ENCODE measurements around the gene AZI2. TPM values are rescaled to one million over a fixed set of nuclear protein-coding genes. Genes with fewer than 3 reads are reported as not detected.

AZI2 gene
- total RNA-seq, 1 experiment from 2014 or later: 51.6 TPM

DNA sequence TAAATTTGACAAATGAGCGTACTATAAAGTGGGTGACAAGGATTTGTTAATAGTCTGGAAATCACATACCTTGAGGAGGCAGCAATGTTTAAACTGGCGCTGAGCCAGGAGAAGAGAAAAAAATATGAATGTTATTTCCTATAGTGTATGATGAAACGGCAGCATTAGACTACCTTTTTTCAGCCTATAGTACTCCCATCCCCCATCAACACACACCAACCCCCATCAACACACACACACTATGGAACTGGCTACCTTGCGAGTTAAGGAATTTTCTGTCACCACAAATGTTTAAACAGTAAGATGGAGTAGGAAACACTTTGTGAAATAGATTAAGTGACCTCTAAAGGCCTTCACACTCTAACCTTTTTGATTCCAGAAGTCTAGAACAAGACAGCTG is 46.9 kb downstream of the AZI2 start:
- intact Hi-C loops (cut with micrococcal nuclease): no loop called here
- no peaks in the 10 kb centered on the region for H3K4me1 ChIP-seq (ENCODE audit: control insufficient read depth in 1 of 2, insufficient read depth in 2 of 2, low read length in 2 of 2)
- H3K27me3 ChIP-seq (ENCODE audit: insufficient read depth, low read length): no peaks in the 10 kb centered on the region
- no peak overlapping the region for H2AFZ ChIP-seq (ENCODE audit: low read depth, low read length, poor library complexity, severe bottlenecking)
- no peak overlapping the region for H3K9ac ChIP-seq (ENCODE audit: low read length)
- no TSS peak for BruUV-seq (replicated peaks)
- CTCF ChIA-PET: no interaction called here
- no peaks in the 10 kb centered on the region for H3K36me3 ChIP-seq (ENCODE audit: control insufficient read depth in 1 of 2, insufficient read depth in 2 of 2, low read length in 2 of 2)
- H3K79me2 ChIP-seq (ENCODE audit: insufficient read depth, low read length): no peaks in the 10 kb centered on the region
- H4K20me1 ChIP-seq (ENCODE audit: insufficient read depth): no peaks in the 10 kb centered on the region
- RAD21 ChIA-PET (ENCODE audit: low non-redundant PET in 1 of 2, low total read pairs in 2 of 2, uncharacterized antibody in 2 of 2, unreplicated experiment in 2 of 2): no interaction called here
- POLR2A ChIA-PET: no interaction called here
- H3K9me3 ChIP-seq (ENCODE audit: control insufficient read depth in 1 of 2, insufficient read depth in 1 of 2, low read depth in 1 of 2, low read length in 2 of 2): no peaks in the 10 kb centered on the region
- TF ChIP-seq ZNF274 (IDR thresholded peaks at IDR 0.05; ENCODE audit: low read depth, low read length): no peak
- TF ChIP-seq YY1 (IDR thresholded peaks at IDR 0.05; ENCODE audit: extremely low read depth, insufficient replicate concordance, low read depth, low read length): no peak
- TF ChIP-seq, protein P1, sequence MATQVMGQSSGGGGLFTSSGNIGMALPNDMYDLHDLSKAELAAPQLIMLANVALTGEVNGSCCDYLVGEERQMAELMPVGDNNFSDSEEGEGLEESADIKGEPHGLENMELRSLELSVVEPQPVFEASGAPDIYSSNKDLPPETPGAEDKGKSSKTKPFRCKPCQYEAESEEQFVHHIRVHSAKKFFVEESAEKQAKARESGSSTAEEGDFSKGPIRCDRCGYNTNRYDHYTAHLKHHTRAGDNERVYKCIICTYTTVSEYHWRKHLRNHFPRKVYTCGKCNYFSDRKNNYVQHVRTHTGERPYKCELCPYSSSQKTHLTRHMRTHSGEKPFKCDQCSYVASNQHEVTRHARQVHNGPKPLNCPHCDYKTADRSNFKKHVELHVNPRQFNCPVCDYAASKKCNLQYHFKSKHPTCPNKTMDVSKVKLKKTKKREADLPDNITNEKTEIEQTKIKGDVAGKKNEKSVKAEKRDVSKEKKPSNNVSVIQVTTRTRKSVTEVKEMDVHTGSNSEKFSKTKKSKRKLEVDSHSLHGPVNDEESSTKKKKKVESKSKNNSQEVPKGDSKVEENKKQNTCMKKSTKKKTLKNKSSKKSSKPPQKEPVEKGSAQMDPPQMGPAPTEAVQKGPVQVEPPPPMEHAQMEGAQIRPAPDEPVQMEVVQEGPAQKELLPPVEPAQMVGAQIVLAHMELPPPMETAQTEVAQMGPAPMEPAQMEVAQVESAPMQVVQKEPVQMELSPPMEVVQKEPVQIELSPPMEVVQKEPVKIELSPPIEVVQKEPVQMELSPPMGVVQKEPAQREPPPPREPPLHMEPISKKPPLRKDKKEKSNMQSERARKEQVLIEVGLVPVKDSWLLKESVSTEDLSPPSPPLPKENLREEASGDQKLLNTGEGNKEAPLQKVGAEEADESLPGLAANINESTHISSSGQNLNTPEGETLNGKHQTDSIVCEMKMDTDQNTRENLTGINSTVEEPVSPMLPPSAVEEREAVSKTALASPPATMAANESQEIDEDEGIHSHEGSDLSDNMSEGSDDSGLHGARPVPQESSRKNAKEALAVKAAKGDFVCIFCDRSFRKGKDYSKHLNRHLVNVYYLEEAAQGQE (IDR thresholded peaks at IDR 0.05; ENCODE audit: low read depth): no peak
- no peak for TF ChIP-seq EGR1 (IDR thresholded peaks at IDR 0.05; ENCODE audit: low read depth)
- TF ChIP-seq SIN3A (IDR thresholded peaks at IDR 0.05; ENCODE audit: low read depth): no peak
- TF ChIP-seq RAD21 (IDR thresholded peaks at IDR 0.05; ENCODE audit: low read depth): no peak
- no peak for TF ChIP-seq CEBPB (IDR thresholded peaks at IDR 0.05; ENCODE audit: low read depth)
- TF ChIP-seq ZFX (IDR thresholded peaks at IDR 0.05): no peak
- TF ChIP-seq EZH2 (IDR thresholded peaks at IDR 0.05): no peak
- no peak for TF ChIP-seq SP1 (IDR thresholded peaks at IDR 0.05; ENCODE audit: low read depth)
- no peak for TF ChIP-seq TCF7L2 (IDR thresholded peaks at IDR 0.05; ENCODE audit: borderline replicate concordance, extremely low read depth, insufficient read depth, insufficient read length)
- TF ChIP-seq, protein P2, sequence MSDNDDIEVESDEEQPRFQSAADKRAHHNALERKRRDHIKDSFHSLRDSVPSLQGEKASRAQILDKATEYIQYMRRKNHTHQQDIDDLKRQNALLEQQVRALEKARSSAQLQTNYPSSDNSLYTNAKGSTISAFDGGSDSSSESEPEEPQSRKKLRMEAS (IDR thresholded peaks at IDR 0.05): no peak
- no peak for TF ChIP-seq EZH2phosphoT487 (IDR thresholded peaks at IDR 0.05; ENCODE audit: borderline replicate concordance)
- TF ChIP-seq CBX3 (IDR thresholded peaks at IDR 0.05; ENCODE audit: low read depth): no peak
- TF ChIP-seq, protein P3, sequence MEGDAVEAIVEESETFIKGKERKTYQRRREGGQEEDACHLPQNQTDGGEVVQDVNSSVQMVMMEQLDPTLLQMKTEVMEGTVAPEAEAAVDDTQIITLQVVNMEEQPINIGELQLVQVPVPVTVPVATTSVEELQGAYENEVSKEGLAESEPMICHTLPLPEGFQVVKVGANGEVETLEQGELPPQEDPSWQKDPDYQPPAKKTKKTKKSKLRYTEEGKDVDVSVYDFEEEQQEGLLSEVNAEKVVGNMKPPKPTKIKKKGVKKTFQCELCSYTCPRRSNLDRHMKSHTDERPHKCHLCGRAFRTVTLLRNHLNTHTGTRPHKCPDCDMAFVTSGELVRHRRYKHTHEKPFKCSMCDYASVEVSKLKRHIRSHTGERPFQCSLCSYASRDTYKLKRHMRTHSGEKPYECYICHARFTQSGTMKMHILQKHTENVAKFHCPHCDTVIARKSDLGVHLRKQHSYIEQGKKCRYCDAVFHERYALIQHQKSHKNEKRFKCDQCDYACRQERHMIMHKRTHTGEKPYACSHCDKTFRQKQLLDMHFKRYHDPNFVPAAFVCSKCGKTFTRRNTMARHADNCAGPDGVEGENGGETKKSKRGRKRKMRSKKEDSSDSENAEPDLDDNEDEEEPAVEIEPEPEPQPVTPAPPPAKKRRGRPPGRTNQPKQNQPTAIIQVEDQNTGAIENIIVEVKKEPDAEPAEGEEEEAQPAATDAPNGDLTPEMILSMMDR (IDR thresholded peaks at IDR 0.05 in 2 of 3, conservative IDR thresholded peaks at IDR 0.05 in 1 of 3; ENCODE audit: borderline replicate concordance in 1 of 3, insufficient read depth in 1 of 3, low read depth in 2 of 3, low read length in 2 of 3): no peak
- TF ChIP-seq JUND (IDR thresholded peaks at IDR 0.05): no peak
- TF ChIP-seq POLR2A (IDR thresholded peaks at IDR 0.05; ENCODE audit: borderline replicate concordance, extremely low read depth, insufficient read depth, insufficient read length): no peak
- TF ChIP-seq, protein P4, sequence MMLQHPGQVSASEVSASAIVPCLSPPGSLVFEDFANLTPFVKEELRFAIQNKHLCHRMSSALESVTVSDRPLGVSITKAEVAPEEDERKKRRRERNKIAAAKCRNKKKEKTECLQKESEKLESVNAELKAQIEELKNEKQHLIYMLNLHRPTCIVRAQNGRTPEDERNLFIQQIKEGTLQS (IDR thresholded peaks at IDR 0.05): no peak
- ATAC-seq (no peak), DNase-seq (ENCODE audit: low read depth, low spot score) (no peak)
- H3K9me2 ChIP-seq (ENCODE audit: insufficient read depth): no peaks in the 10 kb centered on the region
- no peak overlapping the region for H3K4me2 ChIP-seq (ENCODE audit: low read length)
- H3K27ac ChIP-seq (ENCODE audit: low read depth, low read length): no peak overlapping the region
- no peak overlapping the region for H3K4me3 ChIP-seq (replicated peaks in 1 of 2; ENCODE audit: low read depth in 1 of 2, low read length in 2 of 2)
